GM06990 (cell line): Measurements from ENCODE around the gene ZDHHC14.

ENCODE experiments used
- DNase-seq: peaks from one replicate; pipeline ENCODE4 v3.0.0-alpha.2; 2011; ENCODE audit not compliant: insufficient read length; ENCODE audit errors: extremely low read depth
- H3K27me3 ChIP-seq: replicated peaks from 2 replicates; pipeline ENCODE4 v1.6.0; 2011; ENCODE audit warnings: low read length; ENCODE audit not compliant: control insufficient read depth, insufficient read depth
- H3K36me3 ChIP-seq: 2 replicates; pipeline ENCODE4 v1.5.1; 2011; ENCODE audit warnings: low read length; ENCODE audit not compliant: control insufficient read depth, insufficient read depth
- H3K4me3 ChIP-seq: replicated peaks from 2 replicates; pipeline ENCODE4 v1.5.1; 2011; ENCODE audit warnings: low read depth, mild to moderate bottlenecking, control low read depth, low read length
- CTCF ChIP-seq: IDR thresholded peaks from 2 replicates; pipeline ENCODE4 v1.5.1; 2011; ENCODE audit warnings: low read length, control low read depth, mild to moderate bottlenecking, inconsistent platforms; ENCODE audit not compliant: insufficient read depth, poor library complexity, severe bottlenecking

The ZDHHC14 gene

GRCh38 chr6:157603971-157604370 lies 223.0 kb downstream of the ZDHHC14 start:
- H3K27me3 ChIP-seq, result no peaks in the 10 kb centered on the region
- TF ChIP-seq CTCF, result no peak
- DNase-seq, result no peak
- H3K4me3 ChIP-seq, result no peak overlapping the region
- H3K36me3 ChIP-seq, result no peaks in the 10 kb centered on the region

GRCh38 chr6:157604816-157605215 lies 223.8 kb downstream of the ZDHHC14 start:
- H3K27me3 ChIP-seq, result no peaks in the 10 kb centered on the region
- no peaks in the 10 kb centered on the region for H3K36me3 ChIP-seq
- DNase-seq, result no peak
- no peak for TF ChIP-seq CTCF
- H3K4me3 ChIP-seq, result no peak overlapping the region

DNA sequence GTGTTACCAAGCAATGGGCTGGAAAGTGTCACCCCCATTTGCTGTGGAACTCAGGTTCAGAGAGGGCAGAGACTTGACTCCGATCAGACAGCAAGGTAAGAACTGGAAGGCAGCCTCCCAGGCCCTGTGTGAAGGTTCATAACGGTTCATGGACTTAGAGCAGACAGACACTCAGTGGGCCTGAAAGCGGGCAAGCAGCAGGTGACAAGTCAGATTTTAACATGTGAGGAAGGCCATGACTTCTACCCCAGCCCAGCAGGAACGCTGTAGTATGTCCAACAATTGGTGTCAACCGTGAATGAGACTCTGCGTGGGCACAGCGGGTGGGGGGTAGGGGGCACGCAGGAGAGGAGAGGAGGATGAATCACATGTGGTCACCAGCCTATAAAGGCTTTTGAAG lies 224.5 kb downstream of the ZDHHC14 start:
- Histone ChIP-seq H3K4me3 (no peak overlapping the region), H3K36me3 (no peaks in the 10 kb centered on the region)

GRCh38 chr6:157606516-157606915 lies 225.5 kb downstream of the ZDHHC14 start:
- H3K36me3 ChIP-seq, result no peaks in the 10 kb centered on the region
- no peaks in the 10 kb centered on the region for H3K27me3 ChIP-seq
- no peak for DNase-seq
- no peak for TF ChIP-seq CTCF
- H3K4me3 ChIP-seq, result no peak overlapping the region

More for the DNA sequence above, 224.5 kb downstream of the ZDHHC14 start:
- DNase-seq, result no peak
- no peak for TF ChIP-seq CTCF
- H3K27me3 ChIP-seq, result no peaks in the 10 kb centered on the region

DNA sequence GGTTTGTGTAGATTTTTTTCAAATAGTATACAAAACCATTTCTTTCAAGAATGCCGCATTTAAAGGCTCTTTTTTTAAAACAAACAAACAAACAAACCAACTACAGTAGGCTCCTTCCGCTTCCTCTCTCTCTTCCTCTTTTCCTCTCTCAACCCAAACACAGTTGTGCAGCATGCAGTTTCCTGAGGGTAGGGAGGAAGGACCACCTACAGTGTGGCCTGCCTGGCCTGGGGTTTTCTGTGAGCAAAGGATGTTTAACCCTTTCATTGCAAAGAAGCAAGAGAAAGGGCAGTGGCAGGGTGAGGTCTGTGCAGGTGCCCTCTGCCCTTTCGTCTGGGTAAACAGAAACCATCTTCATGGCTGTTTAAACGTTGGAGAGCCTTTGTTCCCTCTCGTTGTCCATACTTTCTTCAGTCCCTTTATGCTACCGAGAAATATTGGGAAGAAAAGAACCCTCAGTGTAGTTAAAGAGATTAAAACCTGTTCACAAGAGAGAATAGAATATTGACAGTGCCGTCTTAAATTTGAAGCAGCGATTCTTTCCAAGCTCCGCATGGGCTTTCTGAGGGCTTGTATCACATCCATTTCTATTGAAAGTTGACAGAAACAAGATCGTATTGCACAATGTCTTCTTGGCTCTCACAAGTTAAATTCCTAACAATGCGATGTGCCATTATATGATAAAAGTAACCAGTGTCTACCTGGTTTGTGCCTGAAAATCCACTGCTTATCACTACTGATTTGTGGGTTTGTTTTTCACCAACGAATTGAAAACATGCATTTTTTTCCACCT lies 226.5 kb downstream of the ZDHHC14 start:
- Histone ChIP-seq H3K36me3 (no peaks in the 10 kb centered on the region), H3K4me3 (no peak overlapping the region), H3K27me3 (no peaks in the 10 kb centered on the region)
- no peak for DNase-seq
- no peak for TF ChIP-seq CTCF
